ENCODE data around the gene WWOX.

The WWOX gene

GRCh38 chr16:78431004-78431670 lies 331.7 kb downstream of the WWOX start:
- Mint-ChIP-seq H3K4me3 (no peak overlapping the region), H3K36me3 (peaks cover 27% of the 10 kb centered on the region), H3K27ac (no peak overlapping the region), H3K4me1 (no peaks in the 10 kb centered on the region), H3K27me3 (no peaks in the 10 kb centered on the region), H3K9me3 (peaks cover 6% of the 10 kb centered on the region)

GRCh38 chr16:78431701-78432100 lies 332.2 kb downstream of the WWOX start:
- Mint-ChIP-seq H3K27me3 (no peaks in the 10 kb centered on the region), H3K27ac (no peak overlapping the region), H3K4me3 (no peak overlapping the region), H3K9me3 (peaks cover 6% of the 10 kb centered on the region), H3K4me1 (no peaks in the 10 kb centered on the region), H3K36me3 (peaks cover 27% of the 10 kb centered on the region)

DNA sequence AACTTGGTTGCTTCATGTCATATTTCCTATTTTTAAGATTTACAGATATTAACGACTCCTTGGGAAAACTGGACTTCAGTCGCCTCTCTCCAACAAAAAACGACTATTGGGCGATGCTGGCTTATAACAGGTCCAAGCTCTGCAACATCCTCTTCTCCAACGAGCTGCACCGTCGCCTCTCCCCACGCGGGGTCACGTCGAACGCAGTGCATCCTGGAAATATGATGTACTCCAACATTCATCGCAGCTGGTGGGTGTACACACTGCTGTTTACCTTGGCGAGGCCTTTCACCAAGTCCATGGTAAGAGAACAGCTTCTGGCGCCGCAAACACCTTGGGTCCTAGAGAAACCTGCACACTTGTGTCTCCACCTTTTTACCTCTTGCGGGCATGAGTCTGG lies 333.0 kb downstream of the WWOX start:
- Mint-ChIP-seq H3K27me3 (no peaks in the 10 kb centered on the region), H3K4me1 (no peaks in the 10 kb centered on the region), H3K36me3 (peaks cover 21% of the 10 kb centered on the region), H3K4me3 (no peak overlapping the region), H3K9me3 (peaks cover 6% of the 10 kb centered on the region), H3K27ac (no peak overlapping the region)

DNA sequence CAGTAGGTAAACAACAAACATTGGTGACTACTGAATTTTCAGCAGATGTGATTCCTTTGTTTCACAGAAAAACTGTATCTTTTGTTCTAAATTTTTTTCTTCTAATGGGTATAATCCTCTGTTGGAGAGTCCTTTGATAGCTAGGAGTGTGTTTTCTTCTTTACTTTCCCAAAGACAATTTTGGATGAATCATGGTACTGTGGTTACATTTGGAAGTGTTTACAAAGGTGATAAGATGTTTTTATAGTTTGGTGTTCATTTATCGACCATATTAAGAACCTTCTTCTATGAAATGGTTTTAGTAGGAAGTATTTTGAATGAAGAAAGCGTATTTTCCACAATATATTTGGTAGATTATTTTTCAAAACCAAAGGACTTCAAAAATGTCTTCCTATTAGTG lies 333.7 kb downstream of the WWOX start:
- Mint-ChIP-seq H3K36me3 (peaks cover 21% of the 10 kb centered on the region), H3K9me3 (peaks cover 6% of the 10 kb centered on the region)

DNA sequence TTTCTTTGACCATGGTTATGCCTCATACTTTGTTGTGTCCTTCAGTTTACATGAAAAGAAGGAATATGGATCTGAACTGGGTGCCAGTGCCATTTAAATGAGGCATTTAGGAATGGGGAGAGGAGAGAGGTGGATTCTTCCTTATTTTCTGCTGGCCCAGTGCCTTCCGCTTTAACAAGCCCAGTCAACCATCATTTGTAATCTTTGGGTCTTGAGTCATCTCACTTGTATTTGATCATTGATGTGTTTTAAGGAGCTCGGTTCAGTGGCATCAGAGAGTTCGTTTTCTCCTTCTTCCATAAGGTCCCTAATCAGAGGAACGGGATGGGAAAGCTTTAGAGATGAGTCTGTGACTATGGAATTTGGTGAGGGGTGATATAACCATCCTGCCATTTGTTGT lies 334.9 kb downstream of the WWOX start:
- H3K4me1 Mint-ChIP-seq = no peaks in the 10 kb centered on the region
- no peak overlapping the region for H3K4me3 Mint-ChIP-seq
- peaks cover 6% of the 10 kb centered on the region for H3K9me3 Mint-ChIP-seq
- H3K27ac Mint-ChIP-seq = no peak overlapping the region
- H3K27me3 Mint-ChIP-seq = no peaks in the 10 kb centered on the region
- peaks cover 21% of the 10 kb centered on the region for H3K36me3 Mint-ChIP-seq

More for the DNA sequence above, 333.7 kb downstream of the WWOX start:
- Mint-ChIP-seq H3K4me3 (no peak overlapping the region), H3K27ac (no peak overlapping the region), H3K4me1 (no peaks in the 10 kb centered on the region), H3K27me3 (no peaks in the 10 kb centered on the region)

DNA sequence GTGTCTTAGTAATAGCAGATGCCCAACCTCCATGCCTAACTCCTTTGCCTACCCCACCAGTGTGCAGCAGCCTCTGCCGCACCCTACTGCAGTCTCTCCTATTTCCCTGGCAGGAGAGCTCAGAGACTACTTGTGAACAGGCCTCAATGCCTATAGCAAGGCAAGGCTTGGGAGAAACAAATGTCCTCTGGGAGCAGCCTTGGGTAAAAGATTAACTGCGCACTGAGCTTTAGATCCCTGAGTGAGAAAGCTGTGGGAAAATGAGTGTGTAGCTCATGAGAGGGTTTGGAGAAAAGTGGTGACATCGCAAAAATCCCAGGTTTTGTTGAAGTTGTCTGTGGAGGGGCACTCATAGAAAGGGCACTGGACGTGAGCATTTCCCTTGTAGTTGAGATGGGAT lies 335.8 kb downstream of the WWOX start:
- H3K4me1 Mint-ChIP-seq = no peaks in the 10 kb centered on the region
- no peak overlapping the region for H3K27ac Mint-ChIP-seq
- H3K36me3 Mint-ChIP-seq = peaks cover 14% of the 10 kb centered on the region
- H3K4me3 Mint-ChIP-seq = no peak overlapping the region
- no peaks in the 10 kb centered on the region for H3K27me3 Mint-ChIP-seq
- no peaks in the 10 kb centered on the region for H3K9me3 Mint-ChIP-seq

DNA sequence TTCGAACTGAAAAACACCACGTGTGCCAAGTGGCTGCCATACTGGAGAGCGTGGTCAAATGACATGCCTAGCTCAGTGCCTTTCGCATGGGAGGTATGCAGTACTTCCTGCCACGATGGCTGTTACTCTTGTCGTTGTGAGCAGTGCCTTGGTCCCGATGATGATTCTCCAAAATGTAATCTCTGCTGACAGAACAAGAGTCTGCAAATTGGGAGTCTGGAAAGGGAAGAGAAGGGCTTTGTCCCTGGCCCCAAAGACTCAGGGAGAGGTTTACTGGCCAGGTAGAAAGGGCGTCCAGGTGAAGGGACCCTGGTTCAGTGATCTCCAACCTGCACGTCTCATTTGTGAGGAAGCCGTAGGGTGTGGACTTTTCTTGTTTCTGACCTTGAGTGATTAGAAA lies 336.6 kb downstream of the WWOX start:
- Mint-ChIP-seq H3K4me1 (no peaks in the 10 kb centered on the region), H3K36me3 (peaks cover 9% of the 10 kb centered on the region), H3K27me3 (no peaks in the 10 kb centered on the region), H3K27ac (no peak overlapping the region), H3K9me3 (no peaks in the 10 kb centered on the region), H3K4me3 (no peak overlapping the region)

GRCh38 chr16:78436846-78437245 lies 337.4 kb downstream of the WWOX start:
- Mint-ChIP-seq H3K9me3 (no peaks in the 10 kb centered on the region), H3K4me3 (no peak overlapping the region), H3K27ac (no peak overlapping the region), H3K36me3 (peaks cover 9% of the 10 kb centered on the region), H3K27me3 (no peaks in the 10 kb centered on the region), H3K4me1 (no peaks in the 10 kb centered on the region)

DNA sequence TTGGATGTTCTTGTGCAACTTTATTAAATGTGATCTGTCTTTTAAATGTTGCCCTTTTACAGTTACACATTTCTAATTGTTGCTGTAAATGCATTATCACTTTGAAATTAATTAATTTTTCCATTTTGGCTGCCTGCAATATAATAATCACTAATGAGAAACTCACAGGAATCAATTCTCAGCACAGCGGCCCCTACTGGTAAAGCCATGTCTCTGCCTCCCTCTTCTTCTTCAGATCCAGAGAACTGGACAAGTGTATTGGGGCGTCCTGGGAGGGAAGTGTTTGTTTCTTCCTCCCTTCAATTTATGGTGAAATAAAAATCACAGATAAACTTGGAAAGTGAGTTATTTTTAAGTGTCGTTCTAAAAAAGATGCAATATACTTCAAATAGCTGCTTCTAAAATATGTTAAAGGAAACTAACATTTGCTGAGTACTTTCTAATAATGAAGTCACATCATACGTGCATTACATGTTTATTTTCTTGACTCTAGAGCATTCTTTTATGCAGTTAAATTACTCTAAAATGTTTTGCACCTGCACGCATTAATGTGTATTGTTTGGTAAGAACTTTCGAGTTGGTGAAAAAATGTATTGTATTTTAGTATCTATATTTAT lies 338.0 kb downstream of the WWOX start:
- Mint-ChIP-seq H3K27me3 (no peaks in the 10 kb centered on the region), H3K9me3 (no peaks in the 10 kb centered on the region), H3K4me3 (no peak overlapping the region), H3K27ac (no peak overlapping the region), H3K36me3 (peaks cover 9% of the 10 kb centered on the region), H3K4me1 (no peaks in the 10 kb centered on the region)

- Mint-ChIP-seq H3K4me3 (no peak overlapping the region), H3K4me1 (no peaks in the 10 kb centered on the region), H3K27ac (no peak overlapping the region), H3K9me3 (no peaks in the 10 kb centered on the region), H3K27me3 (no peaks in the 10 kb centered on the region), H3K36me3 (peaks cover 9% of the 10 kb centered on the region)
These were observed 338.8 kb downstream of the WWOX start for GRCh38 chr16:78438219-78438618.

DNA sequence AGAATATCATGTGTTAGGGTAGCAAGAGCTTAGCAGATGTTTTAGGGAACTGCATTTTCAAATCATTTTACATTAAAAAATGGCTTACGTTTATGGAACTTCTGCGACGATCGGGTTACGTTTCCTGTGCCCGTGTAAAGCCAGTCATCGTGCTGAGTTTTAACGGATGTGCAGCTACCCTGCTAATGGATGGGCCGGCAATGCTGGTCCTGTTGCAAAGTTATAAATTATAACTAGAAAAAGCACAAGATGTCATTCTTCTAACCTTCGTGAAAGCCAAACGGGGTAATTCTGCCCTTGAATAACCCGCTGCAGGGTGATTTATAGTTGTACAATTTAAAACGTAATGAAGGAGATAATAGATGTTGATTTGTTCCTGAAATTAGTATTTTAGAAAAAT lies 339.2 kb downstream of the WWOX start:
- Mint-ChIP-seq H3K36me3 (peaks cover 9% of the 10 kb centered on the region), H3K27ac (no peak overlapping the region), H3K4me3 (no peak overlapping the region)

GRCh38 chr16:78439646-78440045 lies 340.2 kb downstream of the WWOX start:
- H3K4me1 Mint-ChIP-seq = peaks cover 5% of the 10 kb centered on the region
- no peaks in the 10 kb centered on the region for H3K27me3 Mint-ChIP-seq
- H3K9me3 Mint-ChIP-seq = no peaks in the 10 kb centered on the region
- H3K36me3 Mint-ChIP-seq = peaks cover 7% of the 10 kb centered on the region
- H3K27ac Mint-ChIP-seq = no peak overlapping the region
- no peak overlapping the region for H3K4me3 Mint-ChIP-seq

More for the DNA sequence above, 339.2 kb downstream of the WWOX start:
- Mint-ChIP-seq H3K4me1 (peaks cover 2% of the 10 kb centered on the region), H3K9me3 (no peaks in the 10 kb centered on the region), H3K27me3 (no peaks in the 10 kb centered on the region)

DNA sequence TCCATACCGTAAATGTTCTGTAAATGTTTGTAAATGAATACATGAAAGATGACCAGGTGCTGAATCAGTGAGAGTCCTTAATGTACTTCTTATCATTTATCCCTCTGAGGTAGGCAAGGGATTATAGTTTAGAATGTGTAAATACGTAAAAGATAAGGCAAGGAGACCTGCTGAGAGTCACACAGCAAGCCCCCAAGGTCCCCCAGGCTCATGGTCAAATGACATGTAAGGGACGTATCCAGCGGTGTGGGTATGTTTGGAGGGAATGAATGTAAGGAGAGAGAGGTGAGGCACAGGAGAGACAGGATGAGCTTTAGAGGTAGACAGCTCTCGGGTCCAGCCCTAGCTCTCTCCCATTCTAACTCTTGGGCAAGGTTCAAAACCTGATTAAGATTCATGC lies 341.8 kb downstream of the WWOX start:
- Mint-ChIP-seq H3K36me3 (peaks cover 2% of the 10 kb centered on the region), H3K27ac (no peak overlapping the region), H3K4me1 (peaks cover 5% of the 10 kb centered on the region), H3K4me3 (no peak overlapping the region), H3K27me3 (no peaks in the 10 kb centered on the region), H3K9me3 (no peaks in the 10 kb centered on the region)

DNA sequence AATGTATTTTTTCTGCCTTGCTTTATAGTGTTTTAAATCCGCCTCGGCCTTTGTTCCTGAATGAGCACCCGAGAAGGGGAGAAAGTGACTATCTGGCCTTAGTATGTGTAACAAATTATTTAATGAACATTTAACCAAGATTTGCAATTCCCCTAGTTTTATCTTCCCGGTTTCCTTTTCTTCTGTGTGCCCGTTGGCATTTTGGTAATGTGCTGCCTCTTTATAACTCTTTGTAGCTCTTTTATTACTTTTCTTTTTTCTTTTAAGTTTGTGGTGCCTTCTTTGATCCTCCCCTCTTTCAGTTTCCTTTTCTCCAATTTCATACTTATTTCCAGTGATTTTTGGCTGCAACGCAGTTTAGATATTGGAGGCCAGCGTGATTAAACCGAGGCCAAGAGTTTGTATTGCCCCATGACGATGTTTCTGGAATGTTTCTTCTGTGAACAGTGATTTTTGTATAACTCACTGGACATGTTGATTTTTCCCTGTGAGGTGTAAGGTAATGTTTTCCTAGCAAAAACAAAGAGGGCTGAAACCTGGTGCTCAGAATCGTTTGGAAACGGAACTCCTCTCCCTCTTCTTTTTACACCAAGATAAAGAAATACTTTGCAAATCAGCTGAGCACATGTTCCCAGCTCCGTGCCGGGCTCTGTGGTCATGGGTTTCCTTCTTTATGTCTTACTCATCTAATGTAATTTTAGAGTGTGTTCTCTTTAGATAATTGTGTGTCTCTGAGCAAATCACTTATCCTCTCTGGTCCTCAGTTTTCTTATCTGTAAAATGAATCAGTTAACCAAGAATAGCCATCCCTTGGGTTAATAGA lies 344.3 kb downstream of the WWOX start:
- H3K36me3 Mint-ChIP-seq = peaks cover 2% of the 10 kb centered on the region
- H3K4me1 Mint-ChIP-seq = peaks cover 5% of the 10 kb centered on the region
- no peak overlapping the region for H3K4me3 Mint-ChIP-seq
- no peaks in the 10 kb centered on the region for H3K9me3 Mint-ChIP-seq
- H3K27me3 Mint-ChIP-seq = no peaks in the 10 kb centered on the region
- H3K27ac Mint-ChIP-seq = no peak overlapping the region

DNA sequence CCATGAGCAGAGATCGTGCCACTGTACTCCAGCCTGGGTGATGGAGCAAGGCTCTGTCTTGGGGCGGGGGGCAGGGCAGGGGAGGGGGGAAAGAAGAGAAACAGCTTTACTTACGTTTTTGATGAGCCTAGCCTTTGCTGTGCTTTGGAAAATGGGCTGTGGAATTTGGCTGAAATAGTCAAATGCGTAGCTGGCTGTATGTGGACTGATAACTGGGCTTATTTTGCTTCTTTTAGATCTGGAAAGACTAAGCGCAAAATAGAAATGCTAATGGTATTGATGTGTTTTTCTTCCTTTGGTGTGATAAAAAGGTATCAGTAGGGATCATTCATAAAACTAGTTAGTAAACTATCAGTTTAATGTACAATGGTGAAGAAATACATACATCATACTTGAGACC lies 346.4 kb downstream of the WWOX start:
- Mint-ChIP-seq H3K4me3 (no peak overlapping the region), H3K4me1 (peaks cover 5% of the 10 kb centered on the region), H3K36me3 (peaks cover 2% of the 10 kb centered on the region), H3K27me3 (no peaks in the 10 kb centered on the region), H3K9me3 (no peaks in the 10 kb centered on the region), H3K27ac (no peak overlapping the region)

- no peaks in the 10 kb centered on the region for H3K27me3 Mint-ChIP-seq
- H3K4me3 Mint-ChIP-seq = no peak overlapping the region
- peaks cover 2% of the 10 kb centered on the region for H3K36me3 Mint-ChIP-seq
- H3K9me3 Mint-ChIP-seq = no peaks in the 10 kb centered on the region
- no peak overlapping the region for H3K27ac Mint-ChIP-seq
- H3K4me1 Mint-ChIP-seq = peaks cover 5% of the 10 kb centered on the region
These were observed 347.0 kb downstream of the WWOX start for GRCh38 chr16:78446486-78446885.

Data from activated naive CD4-positive, alpha-beta T cell treated with anti-CD3 and anti-CD28 coated beads, Interleukin-2, amount 50 U/mL, for 24 hours (primary cell).